ENCODE data around the gene PYDC2. TPM values are rescaled to one million over a fixed set of nuclear protein-coding genes. Genes with fewer than 3 reads are reported as not detected.

Gene PYDC2
- total RNA-seq, 1 experiment from 2014 or later = not detected

DNA sequence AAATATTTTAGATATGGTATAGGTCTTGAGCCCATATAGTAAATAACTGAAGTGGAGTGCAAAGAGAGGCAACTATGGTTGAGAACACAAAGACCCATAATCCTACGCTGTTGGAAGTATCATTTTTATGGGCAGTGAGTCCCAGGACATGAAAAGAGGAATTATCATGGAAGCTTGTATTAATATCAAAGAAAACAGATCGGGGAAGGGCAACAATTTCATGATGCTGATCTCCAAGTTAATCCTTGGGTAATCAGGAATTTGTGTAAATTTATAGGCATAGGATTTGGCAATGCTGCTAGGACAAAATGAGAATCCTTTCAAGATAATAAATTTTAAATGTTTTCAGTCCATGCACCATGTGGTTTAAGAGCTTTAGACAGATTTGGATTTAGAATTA is 40.2 kb upstream of the PYDC2 start:
- Histone ChIP-seq H3K79me2 (ENCODE audit: insufficient read depth, low read length) (no peaks in the 10 kb centered on the region), H2BK120ac (ENCODE audit: low read depth, low read length, poor library complexity, severe bottlenecking) (no peak overlapping the region), H4K8ac (replicated peaks; ENCODE audit: insufficient read length, low read depth, low read length) (no peak overlapping the region), H3K79me1 (ENCODE audit: insufficient read depth, low read depth, low read length, poor library complexity, severe bottlenecking) (no peaks in the 10 kb centered on the region), H3K4me1 (ENCODE audit: insufficient read depth, low read length) (no peaks in the 10 kb centered on the region), H4K20me1 (ENCODE audit: control insufficient read depth, insufficient read depth, insufficient read length) (no peaks in the 10 kb centered on the region), H3K56ac (ENCODE audit: insufficient read length, low read depth, low read length) (no peak overlapping the region), H3T11ph (ENCODE audit: low read length) (no peak overlapping the region), H3K9me3 (ENCODE audit: control insufficient read depth, low read depth, low read length) (no peaks in the 10 kb centered on the region), H3K18ac (ENCODE audit: insufficient read length, low read depth, low read length) (no peak overlapping the region), H3K4me2 (ENCODE audit: insufficient read depth, insufficient read length, low read length) (no peak overlapping the region), H3K23ac (ENCODE audit: insufficient read length, low read depth, low read length) (no peak overlapping the region), H3K27ac (ENCODE audit: insufficient read length, low read depth, low read length) (no peak overlapping the region), H2BK12ac (ENCODE audit: insufficient read length, low read depth, low read length) (no peak overlapping the region), H2AK5ac (ENCODE audit: insufficient read length, low read length) (no peak overlapping the region), H2BK20ac (ENCODE audit: low read depth, low read length, poor library complexity, severe bottlenecking) (no peak overlapping the region), H3K4ac (ENCODE audit: low read depth, low read length) (no peak overlapping the region), H3K27me3 (ENCODE audit: insufficient read depth, low read length) (no peaks in the 10 kb centered on the region), H4K91ac (ENCODE audit: insufficient read length, low read depth, low read length) (no peak overlapping the region), H2BK5ac (ENCODE audit: insufficient read length, low read length) (no peak overlapping the region), H4K5ac (ENCODE audit: insufficient read length, low read depth, low read length) (no peak overlapping the region), H2BK15ac (ENCODE audit: low read depth, low read length) (no peak overlapping the region), H3K23me2 (ENCODE audit: insufficient read length, low read depth, low read length, poor library complexity, severe bottlenecking) (no peaks in the 10 kb centered on the region), H3K14ac (ENCODE audit: insufficient read depth, low read length) (no peak overlapping the region), H2AFZ (ENCODE audit: low read length) (no peak overlapping the region), H3K9ac (ENCODE audit: extremely low read depth, insufficient read length, low read length) (no peak overlapping the region)
- Mint-ChIP-seq H3K27me3 (ENCODE audit: low read depth) (no peaks in the 10 kb centered on the region), H3K4me1 (peaks cover 2 to 3% of the 10 kb centered on the region in 2 experiments; a peak in 3 of 4 replicates), H3K4me3 (no peak overlapping the region), H3K9me3 (no peaks in the 10 kb centered on the region), H3K27ac (no peak overlapping the region), H3K36me3 (ENCODE audit: insufficient read depth in 1 of 3, low read depth in 3 of 3) (no peaks in the 10 kb centered on the region)
- DNase-seq = no peak
- no CpG with 5 or more reads among the region's 2 CpGs for WGBS (ENCODE audit: extremely low coverage, insufficient read length, low lambda C conversion rate)
- TF ChIP-seq, protein P1, sequence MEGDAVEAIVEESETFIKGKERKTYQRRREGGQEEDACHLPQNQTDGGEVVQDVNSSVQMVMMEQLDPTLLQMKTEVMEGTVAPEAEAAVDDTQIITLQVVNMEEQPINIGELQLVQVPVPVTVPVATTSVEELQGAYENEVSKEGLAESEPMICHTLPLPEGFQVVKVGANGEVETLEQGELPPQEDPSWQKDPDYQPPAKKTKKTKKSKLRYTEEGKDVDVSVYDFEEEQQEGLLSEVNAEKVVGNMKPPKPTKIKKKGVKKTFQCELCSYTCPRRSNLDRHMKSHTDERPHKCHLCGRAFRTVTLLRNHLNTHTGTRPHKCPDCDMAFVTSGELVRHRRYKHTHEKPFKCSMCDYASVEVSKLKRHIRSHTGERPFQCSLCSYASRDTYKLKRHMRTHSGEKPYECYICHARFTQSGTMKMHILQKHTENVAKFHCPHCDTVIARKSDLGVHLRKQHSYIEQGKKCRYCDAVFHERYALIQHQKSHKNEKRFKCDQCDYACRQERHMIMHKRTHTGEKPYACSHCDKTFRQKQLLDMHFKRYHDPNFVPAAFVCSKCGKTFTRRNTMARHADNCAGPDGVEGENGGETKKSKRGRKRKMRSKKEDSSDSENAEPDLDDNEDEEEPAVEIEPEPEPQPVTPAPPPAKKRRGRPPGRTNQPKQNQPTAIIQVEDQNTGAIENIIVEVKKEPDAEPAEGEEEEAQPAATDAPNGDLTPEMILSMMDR (conservative IDR thresholded peaks at IDR 0.05) = no peak
